ENCODE results near the gene UPK1A. TPM values are rescaled to one million over a fixed set of nuclear protein-coding genes. Genes with fewer than 3 reads are reported as not detected.

UPK1A gene
- total and polyA plus RNA-seq, 10 of the 15 experiments (the other 5 are each of a cell fraction or from before 2014, with no cell fraction given): 0.15 to 1.9 (median 0.26) TPM; not detected in 7

GRCh38 chr19:35720163-35720524 is 53.8 kb downstream of the UPK1A start:
- H3K4me3 ChIP-seq: no peak overlapping the region
- no peak overlapping the region for H3K4me2 ChIP-seq (ENCODE audit: control insufficient read depth, insufficient read depth)
- ChIA-PET POLR2A (interaction anchor here (1.5 kb wide), 1 partner anchor 20 kb away, joined by 4 read pairs; no protein-coding TSS in a partner anchor), SMC1A (ENCODE audit: uncharacterized antibody, unreplicated experiment) (interaction anchor here (1.0 kb wide), 1 partner anchor 23 kb away, joined by 4 read pairs; no protein-coding TSS in a partner anchor), CTCF (interaction anchor here (1.0 to 1.4 kb wide), 2 partner anchors 17 to 21 kb away, joined by 4 read pairs; no protein-coding TSS in a partner anchor), RAD21 (ENCODE audit: unreplicated experiment) (interaction anchor here (0.5 to 1.6 kb wide), 2 partner anchors 164 to 211 kb away, joined by 3 to 5 read pairs; no protein-coding TSS in a partner anchor)
- no peak overlapping the region for H3K9ac ChIP-seq (ENCODE audit: control insufficient read depth, insufficient read depth, low read length)
- FAIRE-seq (no peak), DNase-seq (ENCODE audit: low read depth, low spot score) (no peak), ATAC-seq (no peak)
- peaks cover 14 to 22% of the 10 kb centered on the region in 2 experiments for H3K36me3 ChIP-seq (ENCODE audit: control insufficient read depth in 2 of 2, insufficient read depth in 2 of 2, low read length in 1 of 2)
- no peaks in the 10 kb centered on the region for H3K9me3 ChIP-seq (replicated peaks; ENCODE audit: control insufficient read depth, insufficient read depth, low read length)
- no peaks in the 10 kb centered on the region for H3K27me3 ChIP-seq (replicated peaks in 1 of 2; ENCODE audit: control insufficient read depth in 2 of 2, insufficient read depth in 2 of 2, low read length in 1 of 2)
- intact Hi-C loops (cut with micrococcal nuclease; ENCODE audit: unreplicated experiment): no loop called here
- WGBS (ENCODE audit: insufficient coverage, insufficient replicate concordance, low lambda C conversion rate, missing lambda C conversion rate): 96% methylated on average over 9 of the region's 9 CpGs
- H3K79me2 ChIP-seq (ENCODE audit: control insufficient read depth, insufficient read depth, low read length): peaks cover 39% of the 10 kb centered on the region
- BruUV-seq (replicated peaks): no TSS peak
- TF ChIP-seq MTA3 (IDR thresholded peaks at IDR 0.05; ENCODE audit: borderline replicate concordance, low read length) (no peak), SUPT20H (IDR thresholded peaks at IDR 0.05; ENCODE audit: borderline replicate concordance, control insufficient read depth, low read depth, low read length) (no peak), NKRF (conservative IDR thresholded peaks at IDR 0.05) (no peak), RB1 (IDR thresholded peaks at IDR 0.05; ENCODE audit: borderline replicate concordance) (no peak)
- H3K4me1 ChIP-seq (ENCODE audit: control insufficient read depth, insufficient read depth, low read length): peaks cover 19% of the 10 kb centered on the region
- no peak overlapping the region for H2AFZ ChIP-seq (ENCODE audit: control insufficient read depth, low read depth, low read length)
- in situ Hi-C loops (cut with MboI): no loop called here
- no peak overlapping the region for H3K27ac ChIP-seq (ENCODE audit: control insufficient read depth, insufficient read depth)
- H4K20me1 ChIP-seq (ENCODE audit: control insufficient read depth, insufficient read depth): no peaks in the 10 kb centered on the region; the same call in 1 of the 2 replicates

- no peaks in the 10 kb centered on the region; the same call in 1 of the 2 replicates for H4K20me1 ChIP-seq (ENCODE audit: control insufficient read depth, insufficient read depth)
- ChIA-PET POLR2A (interaction anchor here (1.5 kb wide), 1 partner anchor 20 kb away, joined by 4 read pairs; no protein-coding TSS in a partner anchor), CTCF (interaction anchor here (1.4 kb wide), 1 partner anchor 17 kb away, joined by 4 read pairs; no protein-coding TSS in a partner anchor), SMC1A (ENCODE audit: uncharacterized antibody, unreplicated experiment) (interaction anchor here (1.0 kb wide), 1 partner anchor 24 kb away, joined by 4 read pairs; no protein-coding TSS in a partner anchor), RAD21 (ENCODE audit: unreplicated experiment) (no interaction called here)
- no peak overlapping the region for H3K4me2 ChIP-seq (ENCODE audit: control insufficient read depth, insufficient read depth)
- no peaks in the 10 kb centered on the region for H3K9me3 ChIP-seq (replicated peaks; ENCODE audit: control insufficient read depth, insufficient read depth, low read length)
- BruUV-seq (replicated peaks): no TSS peak
- H3K4me3 ChIP-seq: no peak overlapping the region
- FAIRE-seq (no peak), DNase-seq (ENCODE audit: low read depth, low spot score) (no peak), ATAC-seq (no peak)
- intact Hi-C loops (cut with micrococcal nuclease; ENCODE audit: unreplicated experiment) (no loop called here), in situ Hi-C loops (cut with MboI) (no loop called here)
- peaks cover 19 to 26% of the 10 kb centered on the region in 2 experiments for H3K36me3 ChIP-seq (ENCODE audit: control insufficient read depth in 2 of 2, insufficient read depth in 2 of 2, low read length in 1 of 2)
- no peak overlapping the region for H3K27ac ChIP-seq (ENCODE audit: control insufficient read depth, insufficient read depth)
- no peaks in the 10 kb centered on the region for H3K27me3 ChIP-seq (replicated peaks in 1 of 2; ENCODE audit: control insufficient read depth in 2 of 2, insufficient read depth in 2 of 2, low read length in 1 of 2)
- peaks cover 14% of the 10 kb centered on the region for H3K4me1 ChIP-seq (ENCODE audit: control insufficient read depth, insufficient read depth, low read length)
- 96% methylated on average over 17 of the region's 17 CpGs for WGBS (ENCODE audit: insufficient coverage, insufficient replicate concordance, low lambda C conversion rate, missing lambda C conversion rate)
- TF ChIP-seq NR2F1 (conservative IDR thresholded peaks at IDR 0.05): no peak
- no peak for TF ChIP-seq ZNF622 (IDR thresholded peaks at IDR 0.05)
- no peak for TF ChIP-seq GABPA (IDR thresholded peaks at IDR 0.05; ENCODE audit: low read depth)
- no peak overlapping the region for H2AFZ ChIP-seq (ENCODE audit: control insufficient read depth, low read depth, low read length)
- H3K79me2 ChIP-seq (ENCODE audit: control insufficient read depth, insufficient read depth, low read length): peaks cover 34% of the 10 kb centered on the region
- H3K9ac ChIP-seq (ENCODE audit: control insufficient read depth, insufficient read depth, low read length): no peak overlapping the region
Observed at GRCh38 chr19:35720648-35721047, 54.3 kb downstream of the UPK1A start.
